HG03460 (cell line): ENCODE results near the gene CAPN15.

Source experiments
- ATAC-seq: cut with Tn5 transposase; IDR thresholded peaks from one replicate; pipeline ENCODE4 v1.9.1; 2021; ENCODE audit not compliant: unreplicated experiment

CAPN15 gene

DNA sequence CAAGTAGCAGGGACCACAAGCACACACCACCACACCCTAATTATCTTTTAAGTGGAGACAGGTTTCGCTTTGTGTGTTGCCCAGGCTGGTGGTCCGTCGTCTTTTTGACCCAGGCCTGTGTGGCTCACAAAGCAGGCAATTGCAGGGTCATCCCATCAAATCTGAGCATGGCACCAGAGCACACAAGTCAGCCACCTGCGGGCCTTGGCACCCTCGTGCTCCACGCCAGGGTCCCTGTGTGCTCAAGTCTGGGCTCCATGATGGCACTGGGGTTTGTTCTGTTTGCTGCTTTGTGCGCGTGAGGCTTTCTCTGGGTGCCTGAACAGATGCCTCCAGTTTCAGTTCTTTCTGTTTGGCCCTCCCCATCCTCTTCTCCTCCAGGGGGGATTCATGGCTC is 2.4 kb upstream of the CAPN15 start:
- no peak for ATAC-seq

DNA sequence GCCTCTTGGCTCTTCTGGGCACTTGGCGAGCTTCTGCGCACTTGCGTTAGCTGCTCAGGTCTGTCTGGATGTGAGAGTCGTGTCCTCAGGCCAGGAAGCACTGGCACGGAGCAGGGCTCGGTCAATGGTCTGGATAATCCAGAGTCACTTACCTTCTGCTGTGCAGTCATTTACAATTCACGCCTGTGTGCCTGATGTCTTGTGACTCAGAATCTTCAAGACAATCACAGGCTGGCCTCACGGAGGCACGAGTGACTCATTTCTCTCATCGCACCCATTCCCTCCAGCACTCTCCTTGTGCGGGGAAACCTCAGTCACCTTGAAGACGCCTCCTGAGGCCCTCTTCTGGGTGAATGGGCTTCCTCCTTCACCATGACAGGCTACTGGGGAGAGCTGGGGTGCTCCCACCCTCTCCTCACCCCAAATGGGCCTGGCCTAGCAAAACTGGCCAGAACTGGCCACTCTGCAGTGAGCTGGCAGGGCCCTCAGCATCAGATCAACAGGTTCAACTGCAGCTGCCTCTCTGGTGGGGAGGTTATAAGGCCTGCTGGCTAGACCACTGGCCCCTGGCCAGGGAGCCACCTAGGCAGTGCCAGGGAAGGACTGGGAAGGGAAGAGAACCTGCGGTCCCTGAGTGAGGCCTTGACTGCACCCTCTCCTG is 1.9 kb upstream of the CAPN15 start:
- no peak for ATAC-seq

DNA sequence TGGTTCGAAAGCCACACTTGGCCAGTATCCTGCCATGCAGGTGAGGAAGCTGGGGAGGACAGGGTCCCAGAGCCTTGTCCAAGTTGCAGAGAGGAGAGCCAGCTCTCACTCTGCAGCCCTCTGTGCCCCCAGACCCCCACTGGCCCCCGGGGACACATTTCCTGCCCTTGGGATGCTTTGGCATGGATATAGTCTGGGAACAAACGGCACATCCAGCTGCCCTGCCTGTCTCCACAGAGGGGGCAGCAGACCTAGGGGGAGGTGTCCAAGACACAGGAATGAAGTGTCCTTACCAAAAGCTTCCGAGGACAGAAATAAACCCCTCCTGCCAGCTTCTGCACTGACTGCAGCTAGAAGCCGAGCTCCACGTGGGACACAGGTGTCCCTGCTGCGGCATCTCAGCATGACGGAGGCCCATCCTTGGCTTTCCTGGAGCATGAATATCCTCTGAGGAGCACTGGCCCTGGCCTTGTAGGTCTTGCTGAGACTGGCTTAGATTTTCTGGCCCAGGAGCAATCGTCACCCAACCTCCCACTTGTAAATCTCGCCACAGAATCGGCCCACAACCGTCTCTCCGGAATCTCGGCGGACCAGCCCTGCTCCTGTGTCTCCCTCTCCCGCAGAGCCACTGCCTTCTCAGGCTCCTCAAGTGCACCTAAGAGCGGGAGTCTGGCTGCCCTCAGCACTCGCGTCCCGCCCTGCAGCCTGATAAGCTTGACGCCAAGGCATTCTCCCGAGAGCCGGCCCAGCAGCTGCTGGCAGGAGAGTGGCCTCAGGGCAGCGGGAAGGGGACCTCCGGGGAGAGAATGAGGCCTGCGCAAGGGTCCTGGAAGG is 1.1 kb upstream of the CAPN15 start:
- ATAC-seq = no peak

DNA sequence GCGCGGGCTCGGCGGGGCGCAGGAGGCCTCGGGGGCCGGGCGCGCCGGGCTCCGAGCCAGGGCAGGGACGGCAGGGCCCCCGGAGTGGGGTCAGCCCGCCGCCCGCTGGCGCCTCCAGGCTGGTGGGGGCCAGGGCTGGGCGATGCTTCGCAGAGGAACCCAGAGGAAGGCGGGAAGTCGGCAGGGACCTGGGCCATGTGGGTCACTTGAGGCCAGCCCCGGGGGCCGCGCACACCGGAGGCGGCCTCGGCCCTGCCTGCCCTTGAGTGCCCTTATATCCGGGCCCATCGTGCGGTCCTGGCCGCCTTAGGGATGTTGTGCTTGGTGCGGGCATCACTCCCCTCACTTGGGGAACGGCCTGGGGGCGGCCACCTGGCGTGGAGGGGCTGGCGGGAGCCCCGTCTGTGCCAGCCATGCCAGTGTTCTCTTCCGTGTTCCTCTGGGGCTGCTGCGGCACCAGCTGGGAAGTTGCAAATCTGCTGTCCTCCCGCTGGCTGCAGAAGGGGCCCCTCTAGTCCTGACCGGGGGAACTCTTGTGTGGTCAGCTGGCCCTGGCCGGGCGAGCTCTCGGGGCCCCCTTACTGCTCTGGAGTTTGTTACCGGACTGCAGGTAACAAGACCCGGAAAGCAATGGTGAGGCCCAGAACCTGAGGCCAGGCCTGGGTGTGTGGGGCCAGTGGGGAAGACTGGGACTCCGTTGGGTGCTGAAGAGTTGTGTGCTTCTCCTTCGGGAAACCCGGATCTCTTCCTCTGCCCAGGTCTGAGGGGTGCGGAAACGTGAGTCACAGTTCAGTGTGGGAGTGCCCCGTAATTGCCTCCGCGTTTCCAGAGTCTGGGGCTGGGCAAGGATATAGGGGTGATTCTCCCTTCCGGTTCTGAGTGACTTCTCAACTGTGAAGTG is 849 bp downstream of the CAPN15 start:
- ATAC-seq = no peak

DNA sequence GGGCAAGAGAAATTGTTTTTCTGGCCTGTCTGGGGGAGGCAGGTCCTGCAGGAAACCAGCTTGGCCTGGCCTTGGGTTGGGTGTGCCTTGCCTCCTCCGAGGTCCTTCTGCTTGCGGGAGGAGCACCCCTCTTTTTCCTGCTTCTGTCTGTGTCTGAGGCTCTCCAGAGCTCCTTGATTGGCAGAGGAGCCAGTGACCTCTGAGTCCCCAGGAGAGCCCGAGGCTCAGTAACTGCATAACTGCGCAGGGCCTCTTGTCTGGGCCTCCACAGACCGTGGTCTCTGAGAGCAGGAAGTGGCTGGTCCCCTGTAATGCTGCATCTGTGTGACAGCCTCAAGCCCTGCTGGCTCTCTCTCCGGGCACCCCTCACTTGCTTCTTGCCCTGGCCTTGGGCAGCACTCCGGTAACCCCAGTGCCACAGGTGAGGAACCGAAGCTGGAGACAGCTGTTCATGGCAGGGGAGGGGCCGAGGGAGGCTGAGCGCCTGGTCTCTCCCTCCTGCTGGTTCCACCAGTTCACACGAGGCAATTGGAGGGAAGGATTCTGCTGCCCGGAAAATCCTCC is 1.6 kb downstream of the CAPN15 start:
- ATAC-seq = no peak

DNA sequence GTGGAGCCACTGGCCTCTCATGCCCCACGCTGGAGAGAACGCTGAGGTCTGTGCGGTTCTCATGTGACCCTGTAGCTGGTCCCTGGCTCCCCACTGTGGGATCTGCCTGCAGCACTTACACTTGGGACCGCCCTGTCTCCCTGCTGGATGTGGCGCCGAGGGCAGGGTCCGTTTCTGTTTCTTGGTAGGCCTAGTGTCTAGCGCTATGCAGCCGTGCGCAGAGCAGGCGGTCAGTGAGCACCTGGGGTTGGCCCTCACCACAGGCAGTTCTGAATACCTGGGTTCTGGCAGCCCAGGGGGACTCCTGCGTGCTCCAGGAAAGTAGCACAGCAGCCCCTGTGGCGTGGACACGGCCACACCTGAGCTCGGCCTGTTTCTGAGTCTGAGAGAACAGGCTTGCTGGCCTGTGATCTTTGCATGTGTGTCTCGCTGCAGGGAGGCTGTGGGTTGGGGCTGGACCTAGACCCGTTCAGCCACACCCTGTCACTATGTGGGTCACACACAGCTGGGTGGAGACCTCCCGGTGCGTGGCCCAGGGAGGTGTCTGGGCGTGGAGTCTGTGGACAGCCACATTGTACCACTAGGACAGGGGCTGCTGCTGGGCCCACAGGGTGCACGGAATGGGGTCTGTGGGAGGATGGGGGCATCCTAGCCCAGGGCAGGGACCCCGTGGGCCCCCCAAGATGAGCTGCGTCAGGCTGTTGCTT is 2.8 kb downstream of the CAPN15 start:
- no peak for ATAC-seq

DNA sequence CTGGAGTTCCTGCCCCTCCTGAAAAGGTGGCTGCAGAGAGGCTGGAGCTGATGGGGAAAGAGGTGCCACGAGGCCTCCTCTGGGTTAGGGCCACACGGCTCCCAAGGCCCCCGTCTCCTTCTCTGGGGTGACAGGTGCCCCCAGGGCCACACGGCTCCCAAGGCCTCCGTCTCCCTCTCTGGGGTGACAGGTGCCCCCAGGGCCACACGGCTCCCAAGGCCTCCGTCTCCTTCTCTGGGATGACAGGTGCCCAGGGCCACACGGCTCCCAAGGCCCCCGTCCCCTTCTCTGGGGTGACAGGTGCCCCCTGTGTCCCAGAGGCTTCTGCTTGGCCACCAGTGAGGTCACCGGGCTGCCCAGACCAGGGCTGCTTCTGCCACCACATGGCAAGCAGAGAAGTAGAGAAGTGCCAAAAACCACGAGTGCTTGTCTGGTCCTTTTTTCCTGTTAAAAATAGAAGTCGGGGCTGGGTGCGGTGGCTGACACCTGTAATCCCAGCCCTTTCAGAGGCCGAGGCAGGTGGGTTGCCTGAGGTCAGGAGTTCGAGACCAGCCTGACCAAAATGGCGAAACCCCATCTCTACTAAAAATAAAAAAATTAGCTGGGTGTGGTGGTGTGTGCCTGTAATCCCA is 4.1 kb downstream of the CAPN15 start:
- ATAC-seq = no peak

- ATAC-seq = no peak
These were observed 6.0 kb downstream of the CAPN15 start for GRCh38 chr16:533391-534123.

DNA sequence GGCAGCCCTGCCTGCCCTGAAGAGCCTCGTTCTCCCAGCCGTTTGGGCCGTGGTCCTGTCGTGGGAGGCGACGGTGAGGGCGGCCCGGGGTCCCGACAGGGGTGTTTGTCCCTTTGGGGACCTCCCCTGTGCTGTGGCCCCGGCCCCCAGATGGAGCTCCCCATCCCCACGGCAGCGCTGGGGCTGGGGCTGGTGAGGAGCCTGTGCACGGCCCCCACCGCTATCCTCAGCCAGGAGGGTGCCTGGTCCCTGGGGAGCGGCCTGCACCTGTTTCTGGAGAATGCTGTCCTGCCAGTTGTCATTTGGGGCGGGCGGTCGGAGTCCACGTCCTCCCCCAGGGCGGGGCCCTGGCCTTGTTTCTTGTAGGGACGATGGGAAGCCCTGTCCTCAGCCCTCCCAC is 6.6 kb downstream of the CAPN15 start:
- ATAC-seq = no peak

GRCh38 chr16:534856-535445 is 7.4 kb downstream of the CAPN15 start:
- ATAC-seq = no peak

DNA sequence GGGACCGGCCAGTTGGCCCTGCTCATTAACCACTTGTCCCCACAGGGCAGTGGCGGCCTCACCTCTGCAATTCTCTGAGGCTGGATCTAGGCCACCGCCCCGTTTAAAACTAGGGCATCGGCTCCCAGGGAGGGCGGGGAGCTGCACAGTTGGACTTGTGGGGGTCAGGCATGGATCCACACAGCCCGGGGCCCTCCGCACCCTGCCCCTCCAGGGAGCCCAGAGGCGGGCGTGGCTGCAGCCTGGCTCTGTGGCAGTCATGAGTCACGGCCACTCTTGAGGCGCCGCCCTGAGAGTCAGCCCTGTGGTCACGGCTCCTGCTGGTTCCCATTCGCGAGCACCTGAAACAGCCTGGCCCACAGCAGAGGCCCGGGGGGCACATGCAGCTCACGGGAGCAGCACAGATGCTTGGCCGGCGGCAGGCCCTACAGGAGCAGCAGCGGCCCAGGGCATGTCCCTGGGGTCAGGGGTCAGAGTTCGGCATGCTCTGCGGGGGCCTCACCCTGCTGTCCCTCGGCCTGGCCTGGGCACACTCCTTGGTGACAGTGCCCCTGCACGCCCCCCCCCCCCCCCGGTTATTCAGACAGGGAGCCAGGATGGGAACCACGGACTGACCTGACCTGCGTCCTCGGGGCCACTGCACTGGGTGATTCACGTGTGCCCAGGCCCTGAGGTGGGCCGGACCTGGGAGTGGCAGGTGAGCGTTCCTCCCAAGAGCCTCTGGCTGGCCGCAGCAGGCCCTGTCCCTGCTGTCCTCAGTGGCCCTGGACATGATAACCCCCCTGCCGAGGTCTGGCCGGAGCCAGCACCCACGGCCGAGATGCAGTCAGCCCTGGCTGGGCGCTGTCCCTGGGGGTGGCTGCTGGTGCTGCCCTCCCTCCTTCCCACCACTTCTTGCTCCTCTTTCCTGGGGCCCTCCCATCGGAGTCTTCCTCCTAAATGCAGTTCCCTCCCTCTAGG is 8.2 kb downstream of the CAPN15 start:
- no peak for ATAC-seq

DNA sequence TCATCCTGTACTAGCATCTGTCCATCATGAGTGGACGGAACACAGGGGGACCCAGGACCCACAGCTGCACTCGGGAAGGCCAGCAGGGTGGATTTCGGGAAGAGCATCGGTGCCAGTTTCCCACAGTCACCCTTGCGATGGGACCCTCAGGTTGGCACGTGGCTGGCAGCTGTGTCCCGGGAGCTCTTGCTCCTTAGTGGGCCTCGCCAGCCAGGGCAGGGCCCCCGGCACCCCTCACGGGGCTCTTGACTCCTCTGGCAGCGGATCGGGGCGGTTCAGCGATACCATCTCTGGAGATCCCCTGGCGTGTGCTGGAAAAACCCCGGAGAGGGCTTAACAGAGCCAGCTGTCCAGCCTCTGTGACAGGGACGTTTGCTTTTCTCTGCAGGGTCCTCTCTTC is 9.2 kb downstream of the CAPN15 start:
- no peak for ATAC-seq

DNA sequence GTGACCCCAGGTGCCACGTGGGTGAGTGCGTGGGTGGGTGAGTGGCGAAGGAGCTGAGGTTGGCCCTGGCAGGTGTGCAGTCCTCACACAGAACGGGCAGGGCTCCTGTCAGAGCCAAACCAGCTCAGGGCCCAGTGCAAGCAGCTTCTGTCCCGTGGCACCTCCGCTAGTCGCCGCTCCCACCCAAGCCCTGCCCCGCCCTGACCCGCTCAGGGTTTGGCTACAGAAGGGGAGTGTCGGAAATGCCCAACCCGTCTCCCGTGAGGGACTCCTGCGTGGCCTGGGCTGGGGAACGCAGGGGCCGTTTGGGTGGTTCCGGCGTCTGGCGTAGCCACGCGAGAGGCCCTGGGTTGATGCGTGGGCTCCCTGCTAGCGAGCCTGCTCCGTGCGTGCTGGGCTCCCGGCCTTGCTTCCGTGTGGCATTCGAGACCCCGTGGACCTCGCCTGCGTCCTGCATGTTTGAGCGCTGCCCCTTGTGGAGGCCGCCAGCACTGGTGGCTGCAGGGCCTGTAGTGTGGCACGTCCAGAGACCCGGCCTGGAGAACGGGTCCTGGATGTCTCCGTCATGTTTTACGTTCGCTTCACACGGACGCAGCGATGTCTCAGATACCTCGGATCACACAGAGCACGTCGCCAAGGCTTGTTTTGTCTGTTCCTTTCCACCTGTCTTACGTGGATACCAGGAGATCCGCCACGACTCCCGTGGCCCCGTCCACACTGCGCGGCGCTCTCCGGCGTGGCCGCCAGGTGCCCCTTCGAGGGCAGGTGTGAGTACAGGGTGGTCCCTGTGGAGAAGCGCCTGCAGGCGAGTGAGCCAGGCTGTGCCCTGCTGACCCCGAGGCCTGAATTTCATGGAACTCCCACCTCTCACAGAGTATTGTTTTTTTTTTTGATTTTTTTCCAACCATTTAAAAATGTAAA is 10.2 kb downstream of the CAPN15 start:
- ATAC-seq = no peak

- ATAC-seq = no peak
These were observed 12.5 kb downstream of the CAPN15 start for GRCh38 chr16:539901-540530.

GRCh38 chr16:540645-541340 is 13.3 kb downstream of the CAPN15 start:
- ATAC-seq = no peak
